ENCODE results near the gene HPD.
A peak's percentile ranks its signal among the peaks of the same experiment; 100 is the strongest.
"Not testable (repeated sequence)": the region's sequence is repeated elsewhere in the genome, so short reads cannot be mapped to it uniquely, and the experiment has no call there.

Gene HPD

DNA sequence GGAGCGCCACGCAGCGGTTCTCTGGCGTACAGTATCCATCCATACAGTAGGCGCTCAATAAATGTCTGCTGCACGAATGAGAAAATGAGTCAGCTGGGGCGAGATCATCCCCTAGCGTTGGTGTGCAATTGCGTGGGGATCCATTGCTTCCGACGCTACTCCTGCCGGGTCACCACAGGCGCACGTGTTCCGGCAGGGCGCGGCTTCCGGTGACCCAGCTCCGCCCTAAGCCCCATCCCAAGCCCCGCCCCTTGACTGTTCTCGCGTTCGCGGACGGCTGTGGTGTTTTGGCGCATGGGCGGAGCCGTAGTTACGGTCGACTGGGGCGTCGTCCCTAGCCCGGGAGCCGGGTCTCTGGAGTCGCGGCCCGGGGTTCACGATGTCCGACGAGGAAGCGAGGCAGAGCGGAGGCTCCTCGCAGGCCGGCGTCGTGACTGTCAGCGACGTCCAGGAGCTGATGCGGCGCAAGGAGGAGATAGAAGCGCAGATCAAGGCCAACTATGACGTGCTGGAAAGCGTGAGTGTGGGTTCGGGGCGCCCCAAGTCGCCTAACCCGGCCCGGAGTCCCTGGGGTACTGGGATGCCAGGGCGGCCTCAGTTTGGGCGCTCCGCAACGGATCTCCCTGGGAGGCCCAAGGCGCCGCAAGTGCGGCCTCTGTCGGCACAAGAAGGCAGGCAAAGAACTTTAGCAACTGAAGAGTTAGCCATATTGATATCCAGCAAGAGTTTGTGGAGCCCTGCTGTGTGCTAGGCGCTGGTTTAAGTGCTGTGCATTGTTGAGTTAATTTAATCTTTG lies 30.0 kb upstream of the HPD start, which contains the start of gene PSMD9:
Gene PSMD9 (plus strand): TSS at position 313 of the 796 bp plus-strand sequence. CDS start 67 bp downstream, at position 380.
- no peaks in the 10 kb centered on the region for H3K36me3 ChIP-seq (ENCODE audit: control insufficient read depth, insufficient read depth, low read length)
- peak within 1 kb of the TSS; percentile 94 for H3K4me3 ChIP-seq (ENCODE audit: insufficient read depth, low read depth, low read length)
- WGBS, 2 experiments: 2 to 3% methylated on average over 67 of the region's 67 CpGs
- no peaks in the 10 kb centered on the region for H3K4me1 ChIP-seq (ENCODE audit: control insufficient read depth, insufficient read depth, low read length)
- H3K27ac ChIP-seq (ENCODE audit: insufficient read depth, low read depth, low read length, poor library complexity, severe bottlenecking): peak within 1 kb of the TSS; percentile 97
- no peaks in the 10 kb centered on the region for H3K9me3 ChIP-seq (ENCODE audit: control insufficient read depth, low read length)
- H3K27me3 ChIP-seq (ENCODE audit: control insufficient read depth, insufficient read depth, low read length, poor library complexity, severe bottlenecking): no peaks in the 10 kb centered on the region

DNA sequence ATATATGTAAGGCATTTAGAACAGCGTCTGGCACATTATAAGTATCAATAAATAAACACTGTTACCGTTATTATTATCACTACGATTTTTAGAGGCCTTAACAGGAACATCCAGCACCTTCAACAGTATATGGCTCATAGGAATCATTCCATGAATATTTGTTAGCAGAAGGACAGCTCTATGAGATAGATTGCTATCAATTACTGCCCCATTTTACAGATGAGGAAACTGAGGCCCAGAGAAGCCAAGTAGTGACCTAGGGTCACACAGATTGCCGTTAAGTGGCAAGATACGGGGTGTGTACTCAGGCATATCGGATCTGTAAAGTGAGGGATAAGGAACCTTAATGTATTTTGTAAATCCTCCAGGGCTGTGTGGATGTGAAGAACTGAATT lies 29.4 kb upstream of the HPD start:
- no peak overlapping the region for H3K27ac ChIP-seq (ENCODE audit: insufficient read depth, low read depth, low read length, poor library complexity, severe bottlenecking)
- 75 to 84% methylated on average over 6 of the region's 6 CpGs for WGBS, 2 experiments
- H3K4me3 ChIP-seq (ENCODE audit: insufficient read depth, low read depth, low read length): peak overlapping the region; percentile 94
- no peaks in the 10 kb centered on the region for H3K27me3 ChIP-seq (ENCODE audit: control insufficient read depth, insufficient read depth, low read length, poor library complexity, severe bottlenecking)
- no peaks in the 10 kb centered on the region for H3K36me3 ChIP-seq (ENCODE audit: control insufficient read depth, insufficient read depth, low read length)
- H3K9me3 ChIP-seq (ENCODE audit: control insufficient read depth, low read length): no peaks in the 10 kb centered on the region
- H3K4me1 ChIP-seq (ENCODE audit: control insufficient read depth, insufficient read depth, low read length): no peaks in the 10 kb centered on the region

DNA sequence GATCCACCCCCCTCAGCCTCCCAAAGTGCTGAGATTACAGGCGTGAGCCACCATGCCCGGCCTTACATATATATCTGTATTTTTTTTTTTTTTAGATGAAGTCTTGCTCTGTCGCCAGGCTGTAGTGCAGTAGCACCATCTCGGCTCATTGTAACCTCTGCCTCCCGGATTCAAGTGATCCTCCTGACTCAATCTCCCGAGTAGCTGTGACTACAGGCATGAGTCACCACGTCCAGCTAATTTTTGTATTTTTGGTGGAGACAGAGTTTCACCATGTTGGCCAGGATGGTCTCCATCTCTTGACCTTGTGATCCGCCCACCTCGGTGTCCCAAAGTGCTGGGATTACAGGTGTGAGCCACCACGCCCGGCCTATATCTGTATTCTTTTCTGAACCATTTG lies 26.5 kb upstream of the HPD start:
- not testable (repeated sequence) for H3K36me3 ChIP-seq (ENCODE audit: control insufficient read depth, insufficient read depth, low read length); H3K4me1 ChIP-seq (ENCODE audit: control insufficient read depth, insufficient read depth, low read length); H3K4me3 ChIP-seq (ENCODE audit: insufficient read depth, low read depth, low read length); H3K27ac ChIP-seq (ENCODE audit: insufficient read depth, low read depth, low read length, poor library complexity, severe bottlenecking); H3K9me3 ChIP-seq (ENCODE audit: control insufficient read depth, low read length); H3K27me3 ChIP-seq (ENCODE audit: control insufficient read depth, insufficient read depth, low read length, poor library complexity, severe bottlenecking)
- WGBS, 2 experiments: 89 to 93% methylated on average over 9 to 11 of the region's 11 CpGs

DNA sequence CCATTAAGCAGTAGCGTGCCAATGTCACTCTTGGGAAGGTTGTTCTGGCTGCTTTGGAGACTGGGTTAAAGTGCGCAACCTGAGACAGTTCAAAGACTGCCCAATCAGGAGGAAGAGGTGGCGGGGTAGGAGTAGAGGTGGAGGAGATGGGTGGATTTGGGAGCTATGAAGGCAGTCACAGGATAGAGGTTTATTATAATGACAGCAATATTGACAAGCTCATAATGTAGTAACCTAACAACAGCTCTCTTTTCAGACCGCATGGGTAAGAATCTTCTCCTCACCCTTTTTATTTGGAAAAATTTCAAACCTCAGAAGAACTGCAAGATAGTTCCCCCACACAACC lies 24.6 kb upstream of the HPD start:
- WGBS, 2 experiments: 71 to 77% methylated on average over 4 of the region's 4 CpGs
- no peaks in the 10 kb centered on the region for H3K36me3 ChIP-seq (ENCODE audit: control insufficient read depth, insufficient read depth, low read length)
- H3K27ac ChIP-seq (ENCODE audit: insufficient read depth, low read depth, low read length, poor library complexity, severe bottlenecking): no peak overlapping the region
- H3K9me3 ChIP-seq (ENCODE audit: control insufficient read depth, low read length): no peaks in the 10 kb centered on the region
- no peaks in the 10 kb centered on the region for H3K4me1 ChIP-seq (ENCODE audit: control insufficient read depth, insufficient read depth, low read length)
- H3K4me3 ChIP-seq (ENCODE audit: insufficient read depth, low read depth, low read length): no peak overlapping the region
- no peaks in the 10 kb centered on the region for H3K27me3 ChIP-seq (ENCODE audit: control insufficient read depth, insufficient read depth, low read length, poor library complexity, severe bottlenecking)

DNA sequence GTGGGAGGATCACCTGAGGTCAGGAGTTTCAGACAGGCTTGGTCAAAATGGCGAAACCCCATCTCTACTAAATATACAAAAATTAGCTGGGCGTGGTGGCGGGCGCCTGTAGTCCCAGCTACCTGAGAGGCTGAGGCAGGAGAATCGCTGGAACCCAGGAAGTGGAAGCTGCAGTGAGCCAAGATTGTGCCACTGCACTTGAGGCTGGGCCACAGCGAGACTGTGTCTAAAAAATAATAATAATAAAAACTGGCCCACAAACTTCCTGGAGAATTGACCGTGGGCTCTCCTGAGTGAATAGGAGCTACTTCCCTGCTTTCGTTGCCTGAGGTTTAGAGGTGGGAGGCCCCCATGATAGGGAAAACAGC lies 17.4 kb upstream of the HPD start:
- H3K36me3 ChIP-seq (ENCODE audit: control insufficient read depth, insufficient read depth, low read length); H3K9me3 ChIP-seq (ENCODE audit: control insufficient read depth, low read length); H3K27me3 ChIP-seq (ENCODE audit: control insufficient read depth, insufficient read depth, low read length, poor library complexity, severe bottlenecking); H3K27ac ChIP-seq (ENCODE audit: insufficient read depth, low read depth, low read length, poor library complexity, severe bottlenecking); H3K4me1 ChIP-seq (ENCODE audit: control insufficient read depth, insufficient read depth, low read length); H3K4me3 ChIP-seq (ENCODE audit: insufficient read depth, low read depth, low read length): not testable (repeated sequence)
- 94 to 95% methylated on average over 8 of the region's 8 CpGs for WGBS, 2 experiments

DNA sequence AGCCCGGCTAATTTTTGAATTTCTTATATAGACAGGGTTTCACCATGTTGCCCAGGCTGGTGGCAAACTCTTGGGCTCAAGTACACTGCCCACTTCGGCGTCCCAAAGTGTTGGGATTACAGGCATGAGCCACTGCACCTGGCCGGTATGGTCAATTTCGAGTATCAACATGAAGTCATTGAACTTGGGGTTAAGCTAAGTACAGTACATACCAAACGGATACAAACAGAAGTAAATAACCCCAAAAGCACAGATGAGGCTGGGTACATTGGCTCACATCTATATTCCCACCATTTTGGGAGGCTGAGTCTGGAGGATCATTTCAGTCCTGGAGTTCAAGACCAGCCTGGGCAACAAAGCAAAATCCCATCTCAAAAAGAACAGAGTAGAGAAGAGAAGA lies 16.9 kb upstream of the HPD start:
- 89 to 94% methylated on average over 6 of the region's 6 CpGs for WGBS, 2 experiments

DNA sequence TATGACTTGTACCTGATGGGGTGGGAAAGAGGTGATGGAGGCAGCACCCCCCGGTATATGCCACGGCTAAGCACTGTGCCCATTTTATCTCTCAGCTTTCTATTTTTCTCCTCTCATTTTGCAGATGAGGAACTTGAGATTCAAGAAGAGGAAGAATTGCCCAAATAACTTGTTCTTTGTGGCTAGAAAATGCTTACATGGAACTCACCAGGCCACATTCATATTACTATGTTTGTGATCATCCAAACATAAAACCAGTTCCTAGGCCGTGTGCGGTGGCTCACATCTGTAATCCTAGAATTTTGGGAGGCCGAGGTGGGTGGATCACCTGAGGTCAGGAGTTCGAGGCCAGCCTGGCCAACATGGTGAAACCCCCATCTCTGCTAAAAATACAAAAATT lies 15.4 kb upstream of the HPD start:
- Histone ChIP-seq H3K4me3 (ENCODE audit: insufficient read depth, low read depth, low read length) (no peak overlapping the region), H3K4me1 (ENCODE audit: control insufficient read depth, insufficient read depth, low read length) (no peaks in the 10 kb centered on the region), H3K36me3 (ENCODE audit: control insufficient read depth, insufficient read depth, low read length) (no peaks in the 10 kb centered on the region), H3K27ac (ENCODE audit: insufficient read depth, low read depth, low read length, poor library complexity, severe bottlenecking) (no peak overlapping the region), H3K27me3 (ENCODE audit: control insufficient read depth, insufficient read depth, low read length, poor library complexity, severe bottlenecking) (no peaks in the 10 kb centered on the region), H3K9me3 (ENCODE audit: control insufficient read depth, low read length) (no peaks in the 10 kb centered on the region)
- WGBS, 2 experiments: 90 to 97% methylated on average over 5 to 6 of the region's 6 CpGs

More for the DNA sequence above, 16.9 kb upstream of the HPD start:
- Histone ChIP-seq H3K4me3 (ENCODE audit: insufficient read depth, low read depth, low read length) (no peak overlapping the region), H3K4me1 (ENCODE audit: control insufficient read depth, insufficient read depth, low read length) (no peaks in the 10 kb centered on the region), H3K27me3 (ENCODE audit: control insufficient read depth, insufficient read depth, low read length, poor library complexity, severe bottlenecking) (no peaks in the 10 kb centered on the region), H3K9me3 (ENCODE audit: control insufficient read depth, low read length) (no peaks in the 10 kb centered on the region), H3K27ac (ENCODE audit: insufficient read depth, low read depth, low read length, poor library complexity, severe bottlenecking) (no peak overlapping the region), H3K36me3 (ENCODE audit: control insufficient read depth, insufficient read depth, low read length) (no peaks in the 10 kb centered on the region)

DNA sequence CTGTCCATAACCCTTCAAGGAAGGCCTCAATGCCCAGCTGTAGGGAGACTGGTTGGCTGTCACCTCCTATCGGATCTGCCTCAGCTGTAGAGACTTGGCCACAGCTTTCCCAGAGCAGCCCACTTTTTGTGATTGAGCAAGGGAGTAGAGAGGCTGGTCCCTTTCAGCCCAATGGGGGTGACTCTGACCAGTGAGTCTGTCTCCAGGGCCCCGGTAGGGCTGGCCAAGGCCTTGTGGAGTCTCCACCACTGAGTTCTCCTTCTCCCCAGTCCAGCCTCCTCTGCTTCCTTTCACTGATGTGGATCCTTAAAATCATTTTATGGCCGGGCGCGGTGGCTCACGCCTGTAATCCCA lies 14.5 kb upstream of the HPD start:
- Histone ChIP-seq H3K4me3 (ENCODE audit: insufficient read depth, low read depth, low read length) (no peak overlapping the region), H3K36me3 (ENCODE audit: control insufficient read depth, insufficient read depth, low read length) (no peaks in the 10 kb centered on the region), H3K27ac (ENCODE audit: insufficient read depth, low read depth, low read length, poor library complexity, severe bottlenecking) (no peak overlapping the region), H3K27me3 (ENCODE audit: control insufficient read depth, insufficient read depth, low read length, poor library complexity, severe bottlenecking) (no peaks in the 10 kb centered on the region), H3K4me1 (ENCODE audit: control insufficient read depth, insufficient read depth, low read length) (no peaks in the 10 kb centered on the region), H3K9me3 (ENCODE audit: control insufficient read depth, low read length) (no peaks in the 10 kb centered on the region)
- WGBS, 2 experiments: 92 to 93% methylated on average over 6 of the region's 6 CpGs

DNA sequence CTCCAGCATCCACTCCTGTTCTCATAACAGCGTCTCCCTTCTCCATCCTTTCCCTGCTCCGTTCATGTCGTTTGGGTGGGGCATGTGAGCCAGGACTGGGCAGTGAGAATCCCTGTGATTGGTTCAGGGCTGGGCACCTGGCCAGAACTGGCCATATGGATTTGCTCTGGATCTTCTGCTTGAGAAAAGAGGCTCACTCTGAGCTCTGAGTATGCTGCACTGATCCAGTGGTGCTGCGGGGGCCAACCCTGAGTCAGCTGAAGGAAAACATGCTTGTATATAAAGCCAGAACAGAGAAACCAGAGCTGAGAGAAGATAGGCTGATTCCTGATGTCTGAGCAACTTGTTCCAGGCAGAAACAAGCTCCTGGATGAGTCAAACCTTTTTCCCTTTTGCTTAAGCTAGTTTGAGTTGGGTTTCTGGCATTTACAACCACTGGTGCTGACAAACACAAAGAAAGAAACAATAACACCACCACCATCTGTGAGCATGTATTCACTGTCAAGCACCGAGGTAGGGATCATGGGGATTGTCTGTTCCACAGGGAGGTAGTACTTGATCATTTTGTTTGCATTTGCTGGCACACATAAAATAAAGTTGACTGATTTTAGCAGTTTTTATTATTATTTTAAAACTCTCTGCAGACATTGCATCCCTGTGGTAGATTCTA lies 14.0 kb upstream of the HPD start:
- 82 to 85% methylated on average over 5 of the region's 5 CpGs for WGBS, 2 experiments
- no peak overlapping the region for H3K27ac ChIP-seq (ENCODE audit: insufficient read depth, low read depth, low read length, poor library complexity, severe bottlenecking)

DNA sequence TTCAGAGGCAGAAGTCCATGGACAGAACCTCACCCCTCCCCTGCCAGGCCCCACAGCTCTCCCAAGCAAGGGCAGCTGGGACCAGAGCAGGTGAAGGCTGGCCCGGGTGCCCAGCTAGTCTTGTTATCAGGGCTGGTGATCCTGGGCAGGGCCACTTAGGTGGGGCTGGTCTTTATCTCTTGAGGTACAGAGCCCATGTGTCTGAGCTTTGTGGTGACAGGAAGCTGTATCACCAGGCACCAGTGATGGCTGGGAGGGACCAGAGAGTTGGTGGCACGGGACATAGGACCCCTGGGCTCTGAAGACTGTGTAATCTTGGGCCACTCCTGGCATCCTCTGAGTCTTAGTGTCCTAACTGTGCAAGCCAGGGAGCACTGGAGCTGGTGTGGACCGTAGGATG lies 12.8 kb upstream of the HPD start:
- Histone ChIP-seq H3K27ac (ENCODE audit: insufficient read depth, low read depth, low read length, poor library complexity, severe bottlenecking) (no peak overlapping the region), H3K4me1 (ENCODE audit: control insufficient read depth, insufficient read depth, low read length) (no peaks in the 10 kb centered on the region), H3K27me3 (ENCODE audit: control insufficient read depth, insufficient read depth, low read length, poor library complexity, severe bottlenecking) (no peaks in the 10 kb centered on the region), H3K36me3 (ENCODE audit: control insufficient read depth, insufficient read depth, low read length) (no peaks in the 10 kb centered on the region), H3K4me3 (ENCODE audit: insufficient read depth, low read depth, low read length) (no peak overlapping the region), H3K9me3 (ENCODE audit: control insufficient read depth, low read length) (no peaks in the 10 kb centered on the region)
- 87 to 92% methylated on average over 3 of the region's 3 CpGs for WGBS, 2 experiments

More for the DNA sequence above, 14.0 kb upstream of the HPD start:
- Histone ChIP-seq H3K4me3 (ENCODE audit: insufficient read depth, low read depth, low read length) (no peak overlapping the region), H3K9me3 (ENCODE audit: control insufficient read depth, low read length) (no peaks in the 10 kb centered on the region), H3K36me3 (ENCODE audit: control insufficient read depth, insufficient read depth, low read length) (no peaks in the 10 kb centered on the region), H3K4me1 (ENCODE audit: control insufficient read depth, insufficient read depth, low read length) (no peaks in the 10 kb centered on the region), H3K27me3 (ENCODE audit: control insufficient read depth, insufficient read depth, low read length, poor library complexity, severe bottlenecking) (no peaks in the 10 kb centered on the region)

All from ectodermal cell (in vitro differentiated cells).